ENCODE data around the gene RSPH1. TPM values are rescaled to one million over a fixed set of nuclear protein-coding genes. Genes with fewer than 3 reads are reported as not detected.

RSPH1 gene
- polyA plus RNA-seq, 2 of the 4 experiments (the other 2 are of a cell fraction) = 0.71 to 0.85 TPM

GRCh38 chr21:42525676-42526378 is 29.8 kb upstream of the RSPH1 start (continued):
- TF ChIP-seq, protein P1, sequence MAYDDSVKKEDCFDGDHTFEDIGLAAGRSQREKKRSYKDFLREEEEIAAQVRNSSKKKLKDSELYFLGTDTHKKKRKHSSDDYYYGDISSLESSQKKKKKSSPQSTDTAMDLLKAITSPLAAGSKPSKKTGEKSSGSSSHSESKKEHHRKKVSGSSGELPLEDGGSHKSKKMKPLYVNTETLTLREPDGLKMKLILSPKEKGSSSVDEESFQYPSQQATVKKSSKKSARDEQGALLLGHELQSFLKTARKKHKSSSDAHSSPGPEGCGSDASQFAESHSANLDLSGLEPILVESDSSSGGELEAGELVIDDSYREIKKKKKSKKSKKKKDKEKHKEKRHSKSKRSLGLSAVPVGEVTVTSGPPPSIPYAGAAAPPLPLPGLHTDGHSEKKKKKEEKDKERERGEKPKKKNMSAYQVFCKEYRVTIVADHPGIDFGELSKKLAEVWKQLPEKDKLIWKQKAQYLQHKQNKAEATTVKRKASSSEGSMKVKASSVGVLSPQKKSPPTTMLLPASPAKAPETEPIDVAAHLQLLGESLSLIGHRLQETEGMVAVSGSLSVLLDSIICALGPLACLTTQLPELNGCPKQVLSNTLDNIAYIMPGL (CRISPR knock-in tag; IDR thresholded peaks at IDR 0.05; ENCODE audit: borderline replicate concordance) = no peak
- no peak for TF ChIP-seq MAFK (IDR thresholded peaks at IDR 0.05; ENCODE audit: partially characterized antibody)
- TF ChIP-seq HDAC2 (IDR thresholded peaks at IDR 0.05) = no peak
- no peak for TF ChIP-seq JUNB (IDR thresholded peaks at IDR 0.05)

DNA sequence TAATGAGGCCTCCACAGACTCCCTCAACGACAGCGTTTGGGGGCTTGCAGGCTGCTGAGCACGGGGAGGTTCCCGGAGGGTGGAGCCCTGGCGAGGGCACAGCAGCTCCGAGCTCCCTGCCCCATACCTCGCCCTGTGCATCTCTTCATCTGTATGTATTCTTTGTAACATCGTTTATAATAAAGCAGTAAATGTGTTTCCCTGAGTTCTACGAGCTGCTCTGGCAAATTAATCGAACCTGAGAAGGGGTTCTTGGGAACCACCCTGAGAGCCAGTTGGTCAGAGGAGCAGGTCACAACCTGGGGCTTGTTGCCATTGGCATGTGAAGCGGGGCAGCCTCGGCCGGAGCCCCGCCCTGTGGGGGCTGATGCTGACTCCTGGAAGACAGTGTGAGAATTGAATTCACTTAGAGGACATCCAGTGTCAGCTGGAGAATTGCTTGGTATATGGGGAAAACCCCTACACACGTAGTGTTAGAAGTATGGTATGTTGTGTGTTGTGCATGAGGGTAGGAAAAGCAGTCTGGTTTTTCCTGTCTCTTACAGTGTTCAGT is 29.1 kb upstream of the RSPH1 start:
- WGBS (ENCODE audit: missing lambda C conversion rate) = 78% methylated on average over 11 of the region's 15 CpGs
- FAIRE-seq = no peak
- POLR2A ChIA-PET = no interaction called here
- DNase-seq (ENCODE audit: low read depth in 1 of 2, low spot score in 1 of 2) = no peak
- Histone ChIP-seq H3K9me3 (no peaks in the 10 kb centered on the region), H3K27ac (no peak overlapping the region), H3K4me1 (no peaks in the 10 kb centered on the region), H3K4me3 (no peak overlapping the region), H3K4me2 (no peak overlapping the region)
- ATAC-seq = no peak
- CTCF ChIA-PET = no interaction called here
- TF ChIP-seq MAX (IDR thresholded peaks at IDR 0.05) = no peak
- no peak for TF ChIP-seq ZNF302 (CRISPR knock-in tag; IDR thresholded peaks at IDR 0.05)
- TF ChIP-seq HEYL (CRISPR knock-in tag; IDR thresholded peaks at IDR 0.05) = no peak
- no peak for TF ChIP-seq ESRRA (IDR thresholded peaks at IDR 0.05; ENCODE audit: borderline replicate concordance, low read length)
- TF ChIP-seq POLR2A (IDR thresholded peaks at IDR 0.05; ENCODE audit: low read length) = no peak
- TF ChIP-seq HDAC2 (IDR thresholded peaks at IDR 0.05) = no peak
- no peak for TF ChIP-seq ZSCAN20 (CRISPR knock-in tag; IDR thresholded peaks at IDR 0.05)
- TF ChIP-seq RARB (CRISPR knock-in tag; IDR thresholded peaks at IDR 0.05) = no peak

GRCh38 chr21:42524341-42525028 is 28.5 kb upstream of the RSPH1 start:
- Histone ChIP-seq H3K4me3 (no peak overlapping the region), H3K27ac (no peak overlapping the region), H3K4me2 (no peak overlapping the region), H3K9me3 (no peaks in the 10 kb centered on the region), H3K4me1 (no peaks in the 10 kb centered on the region)
- ATAC-seq (no peak), FAIRE-seq (no peak), DNase-seq (ENCODE audit: low read depth in 1 of 2, low spot score in 1 of 2) (no peak)
- 83% methylated on average over 17 of the region's 17 CpGs for WGBS (ENCODE audit: missing lambda C conversion rate)
- POLR2A ChIA-PET = no interaction called here
- CTCF ChIA-PET = no interaction called here
- TF ChIP-seq CBX2 (IDR thresholded peaks at IDR 0.05; ENCODE audit: borderline replicate concordance, low read depth) (no peak), HDAC2 (IDR thresholded peaks at IDR 0.05) (no peak), PHF8 (IDR thresholded peaks at IDR 0.05; ENCODE audit: borderline replicate concordance, low read depth) (no peak), BHLHE40 (IDR thresholded peaks at IDR 0.05; ENCODE audit: low read depth, low read length) (no peak), HEYL (CRISPR knock-in tag; IDR thresholded peaks at IDR 0.05) (no peak), NFE2L2 (conservative IDR thresholded peaks at IDR 0.05; ENCODE audit: low read length) (no peak), HOXB13 (CRISPR knock-in tag; IDR thresholded peaks at IDR 0.05; ENCODE audit: low read depth) (no peak), RCOR1 (IDR thresholded peaks at IDR 0.05; ENCODE audit: low read depth, low read length) (no peak)

- DNase-seq (ENCODE audit: low read depth in 1 of 2, low spot score in 1 of 2) (no peak), FAIRE-seq (no peak), ATAC-seq (no peak)
- no peak overlapping the region for H3K4me3 ChIP-seq
- no peak overlapping the region for H3K27ac ChIP-seq
- 97% methylated on average over 9 of the region's 9 CpGs for WGBS (ENCODE audit: missing lambda C conversion rate)
- H3K9me3 ChIP-seq = no peaks in the 10 kb centered on the region
- H3K4me1 ChIP-seq = peaks cover under 1% of the 10 kb centered on the region; the same call in 2 of the 3 replicates
- no peak overlapping the region for H3K4me2 ChIP-seq
- CTCF ChIA-PET = no interaction called here
- POLR2A ChIA-PET = no interaction called here
- TF ChIP-seq HEYL (CRISPR knock-in tag; IDR thresholded peaks at IDR 0.05) (no peak), GATA3 (IDR thresholded peaks at IDR 0.05; ENCODE audit: borderline replicate concordance) (no peak), SREBF2 (IDR thresholded peaks at IDR 0.05) (no peak), POLR2A (IDR thresholded peaks at IDR 0.05; ENCODE audit: low read length) (no peak), ATOH8 (CRISPR knock-in tag; IDR thresholded peaks at IDR 0.05; ENCODE audit: low read depth) (no peak), E2F6 (IDR thresholded peaks at IDR 0.05; ENCODE audit: borderline replicate concordance, low read depth) (no peak), HOXA7 (CRISPR knock-in tag; IDR thresholded peaks at IDR 0.05) (no peak), RFX5 (IDR thresholded peaks at IDR 0.05) (no peak), EHF (CRISPR knock-in tag; IDR thresholded peaks at IDR 0.05) (no peak), PHF8 (IDR thresholded peaks at IDR 0.05; ENCODE audit: borderline replicate concordance, low read depth) (no peak), FOXS1 (CRISPR knock-in tag; IDR thresholded peaks at IDR 0.05) (no peak), TFCP2L1 (CRISPR knock-in tag; IDR thresholded peaks at IDR 0.05) (no peak), EHMT2 (IDR thresholded peaks at IDR 0.05; ENCODE audit: low read depth) (no peak), ZFP36 (IDR thresholded peaks at IDR 0.05; ENCODE audit: borderline replicate concordance, partially characterized antibody) (no peak), HOXB5 (CRISPR knock-in tag; IDR thresholded peaks at IDR 0.05) (no peak)
Measured at GRCh38 chr21:42523941-42524340, 27.9 kb upstream of the RSPH1 start.
